MCF 10A (cell line): ENCODE data around the gene TTLL1. TPM values are rescaled to one million over a fixed set of nuclear protein-coding genes. Genes with fewer than 3 reads are reported as not detected.
A peak's percentile ranks its signal among the peaks of the same experiment; 100 is the strongest.
"Not testable (repeated sequence)": the region's sequence is repeated elsewhere in the genome, so short reads cannot be mapped to it uniquely, and the experiment has no call there.

Experiments used
- BruUV-seq: library from RNA; stranded (reverse); fragments of 400-500 nt; replicated peaks from 2 replicates; lab custom pipeline; 2021; lab: Mats Ljungman, UMichigan
- CTCF ChIA-PET: fragments of 300-600 bp; sonication (Branson Sonifier 250); formaldehyde crosslinking; extraction: SDS; loops from one replicate; lab custom pipeline; 2021; ENCODE audit warnings: antibody characterized with exemption, inconsistent platforms; lab: Yijun Ruan, JAX
- POLR2A ChIA-PET: fragments of 300-600, 350-650 bp; sonication (Branson Sonifier 250); formaldehyde crosslinking; extraction: SDS; loops from one replicate; lab custom pipeline; 2020; ENCODE audit warnings: antibody characterized with exemption, inconsistent platforms; lab: Yijun Ruan, JAX
- DNase-seq: peaks from one replicate; pipeline ENCODE4 v3.0.0-alpha.2; 2018; ENCODE audit not compliant: unreplicated experiment
- H3K27ac Mint-ChIP-seq: one replicate; pipeline ENCODE4 v1.8.0; 2022; ENCODE audit warnings: mild to moderate bottlenecking, low read depth, mixed read lengths; ENCODE audit not compliant: unreplicated experiment
- H3K27me3 Mint-ChIP-seq: one replicate; pipeline ENCODE4 v1.8.0; 2022; ENCODE audit warnings: mixed read lengths; ENCODE audit not compliant: insufficient read depth, unreplicated experiment
- H3K36me3 Mint-ChIP-seq: one replicate; pipeline ENCODE4 v1.8.0; 2022; ENCODE audit warnings: mild to moderate bottlenecking, moderate library complexity, mixed read lengths; ENCODE audit not compliant: insufficient read depth, unreplicated experiment
- H3K4me1 Mint-ChIP-seq: one replicate; pipeline ENCODE4 v1.8.0; 2022; ENCODE audit warnings: mixed read lengths; ENCODE audit not compliant: insufficient read depth, unreplicated experiment
- H3K4me3 Mint-ChIP-seq: one replicate; pipeline ENCODE4 v1.8.0; 2022; ENCODE audit warnings: mild to moderate bottlenecking, moderate library complexity, mixed read lengths; ENCODE audit not compliant: unreplicated experiment
- H3K9me3 Mint-ChIP-seq: one replicate; pipeline ENCODE4 v1.8.0; 2022; ENCODE audit warnings: mixed read lengths; ENCODE audit not compliant: unreplicated experiment
- intact Hi-C: fragments of 100-400 bp; cut with micrococcal nuclease; formaldehyde crosslinking; loops from 2 replicates; pipeline ENCODE4 v1.14.1; 2022
- total RNA-seq: library from RNA; stranded (reverse); gene quantifications from 2 replicates; pipeline ENCODE4 v1.2.3, GENCODE V29; 2022
- TF ChIP-seq, protein P1 (sequence below): fragments of 200-600 bp; IDR thresholded peaks from one replicate; pipeline ENCODE4 v1.8.0; 2022; ENCODE audit warnings: antibody characterized with exemption, mild to moderate bottlenecking; ENCODE audit not compliant: unreplicated experiment

The TTLL1 gene
- total RNA-seq, 1 experiment from 2014 or later, result 3.3 TPM

DNA sequence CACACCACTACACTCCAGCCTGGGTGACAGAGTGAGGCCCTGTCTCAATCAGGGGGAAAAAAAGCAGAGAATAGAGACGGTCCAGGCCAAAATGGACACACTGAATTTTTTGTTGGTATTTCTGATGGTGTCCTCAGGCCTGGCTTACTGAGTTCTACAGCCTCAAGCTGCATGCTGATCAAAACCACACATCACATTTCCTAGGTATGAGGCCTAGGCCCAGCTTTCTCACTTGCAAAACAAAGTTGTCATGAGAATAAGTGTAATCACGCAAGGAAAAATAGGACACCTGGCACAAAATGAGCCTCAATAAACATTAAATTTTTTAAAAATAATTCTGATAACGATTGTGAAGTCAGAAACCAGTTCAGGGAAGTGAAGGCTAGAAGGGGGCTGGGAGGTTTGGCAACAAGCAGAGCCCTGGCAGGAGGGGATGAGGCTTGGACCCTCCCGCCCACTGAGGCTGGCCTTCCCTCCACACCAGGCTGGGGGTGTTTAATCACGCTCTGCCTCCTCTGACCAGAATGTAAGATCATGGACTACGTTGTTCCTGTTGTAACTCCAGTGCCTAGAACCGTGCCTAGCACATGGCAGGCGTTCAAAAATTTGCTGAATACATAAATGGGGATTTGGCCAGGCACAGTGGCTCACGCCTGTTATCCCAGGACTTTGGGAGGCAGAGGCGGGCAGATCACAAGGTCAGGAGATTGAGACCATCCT, 92.4 kb downstream of the TTLL1 start:
- no peaks in the 10 kb centered on the region for H3K36me3 Mint-ChIP-seq
- no TSS peak for BruUV-seq
- TF ChIP-seq, protein P1, sequence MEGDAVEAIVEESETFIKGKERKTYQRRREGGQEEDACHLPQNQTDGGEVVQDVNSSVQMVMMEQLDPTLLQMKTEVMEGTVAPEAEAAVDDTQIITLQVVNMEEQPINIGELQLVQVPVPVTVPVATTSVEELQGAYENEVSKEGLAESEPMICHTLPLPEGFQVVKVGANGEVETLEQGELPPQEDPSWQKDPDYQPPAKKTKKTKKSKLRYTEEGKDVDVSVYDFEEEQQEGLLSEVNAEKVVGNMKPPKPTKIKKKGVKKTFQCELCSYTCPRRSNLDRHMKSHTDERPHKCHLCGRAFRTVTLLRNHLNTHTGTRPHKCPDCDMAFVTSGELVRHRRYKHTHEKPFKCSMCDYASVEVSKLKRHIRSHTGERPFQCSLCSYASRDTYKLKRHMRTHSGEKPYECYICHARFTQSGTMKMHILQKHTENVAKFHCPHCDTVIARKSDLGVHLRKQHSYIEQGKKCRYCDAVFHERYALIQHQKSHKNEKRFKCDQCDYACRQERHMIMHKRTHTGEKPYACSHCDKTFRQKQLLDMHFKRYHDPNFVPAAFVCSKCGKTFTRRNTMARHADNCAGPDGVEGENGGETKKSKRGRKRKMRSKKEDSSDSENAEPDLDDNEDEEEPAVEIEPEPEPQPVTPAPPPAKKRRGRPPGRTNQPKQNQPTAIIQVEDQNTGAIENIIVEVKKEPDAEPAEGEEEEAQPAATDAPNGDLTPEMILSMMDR, result no peak
- CTCF ChIA-PET, result no interaction called here
- no peaks in the 10 kb centered on the region for H3K27me3 Mint-ChIP-seq
- H3K4me1 Mint-ChIP-seq, result peaks cover 45% of the 10 kb centered on the region
- H3K27ac Mint-ChIP-seq, result peak overlapping the region; percentile 98
- no peaks in the 10 kb centered on the region for H3K9me3 Mint-ChIP-seq
- intact Hi-C loops, result no loop called here
- POLR2A ChIA-PET, result interaction anchor here (2.4 kb wide), 1 partner anchor 18 kb away, joined by 13 read pairs; the partner anchor contains the start of gene PACSIN2
- no peak overlapping the region for H3K4me3 Mint-ChIP-seq
- no peak for DNase-seq

DNA sequence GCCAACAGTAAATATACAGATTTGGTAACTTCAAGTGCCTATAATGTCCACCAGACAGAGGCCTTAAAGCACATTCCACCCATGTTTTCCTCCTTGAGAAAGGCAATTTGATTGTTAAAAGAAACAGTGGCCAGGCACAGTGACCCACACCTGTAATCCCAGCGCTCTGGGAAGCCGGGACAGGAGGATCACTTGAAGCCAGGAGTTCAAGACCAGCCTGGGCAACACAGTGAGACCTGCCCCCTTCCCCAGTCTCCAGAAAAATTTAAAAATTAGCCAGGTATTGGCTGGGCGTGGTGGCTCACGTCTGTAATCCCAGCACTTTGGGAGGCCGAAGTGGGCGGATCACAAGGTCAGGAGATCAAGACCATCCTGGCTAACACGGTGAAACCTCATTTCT, 93.5 kb downstream of the TTLL1 start:
- H3K4me1 Mint-ChIP-seq, result peaks cover 40% of the 10 kb centered on the region
- POLR2A ChIA-PET, result interaction anchor here (0.8 to 2.7 kb wide), 13 partner anchors 9 to 168 kb away, joined by 3 to 14 read pairs (median 5); partner anchors contain the start of gene PACSIN2
- not testable (repeated sequence) for BruUV-seq

DNA sequence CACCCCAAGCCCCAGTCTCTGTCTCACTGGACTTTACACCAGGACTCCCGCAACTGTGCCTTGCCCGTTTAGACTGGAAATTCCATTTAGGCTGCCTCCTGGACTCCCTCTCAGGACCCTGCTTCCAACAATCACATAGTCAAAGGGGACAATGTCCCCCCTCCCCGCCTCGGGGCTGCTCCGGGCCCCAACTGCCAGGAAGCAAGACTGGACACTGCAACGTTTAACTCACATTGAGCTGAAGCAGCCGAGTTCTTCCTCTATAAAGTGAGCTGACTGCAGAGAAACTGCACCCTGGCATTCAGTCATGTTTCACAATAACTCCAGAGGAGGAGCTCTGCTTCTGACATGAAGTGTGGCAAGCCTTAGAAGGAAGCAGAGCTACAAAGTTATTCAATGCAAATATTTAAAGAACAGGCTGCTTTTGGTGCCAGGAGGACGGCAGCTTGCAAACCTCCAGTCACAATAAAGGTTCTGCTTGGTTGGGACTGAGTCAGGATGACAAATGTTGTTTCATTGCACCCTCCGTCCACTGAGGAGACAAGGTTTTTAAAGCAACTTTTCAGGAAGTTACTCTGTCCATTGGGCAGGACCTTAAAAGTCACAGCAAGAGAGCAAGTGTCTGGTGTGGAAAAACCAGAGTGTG, 94.2 kb downstream of the TTLL1 start:
- BruUV-seq, result no TSS peak
- Mint-ChIP-seq H3K9me3 (no peaks in the 10 kb centered on the region), H3K27ac (peak overlapping the region; percentile 98), H3K27me3 (no peaks in the 10 kb centered on the region), H3K4me1 (peaks cover 41% of the 10 kb centered on the region), H3K36me3 (no peaks in the 10 kb centered on the region), H3K4me3 (peak overlapping the region; percentile 73)
- POLR2A ChIA-PET, result interaction anchor here (0.7 to 2.7 kb wide), 15 partner anchors 10 to 169 kb away, joined by 3 to 14 read pairs (median 3); partner anchors contain the start of gene PACSIN2
- TF ChIP-seq, protein P1, result no peak
- intact Hi-C loops, result loop anchor here (2.0 kb wide), 1 partner anchor 20 kb away; the partner anchor contains the start of gene PACSIN2
- CTCF ChIA-PET, result interaction anchor here (0.6 to 1.4 kb wide), 3 partner anchors 39 to 122 kb away, joined by 3 to 6 read pairs (median 5); no protein-coding TSS in a partner anchor
- DNase-seq, result peak; percentile 93

More for the DNA sequence above, 93.5 kb downstream of the TTLL1 start:
- H3K27me3 Mint-ChIP-seq, H3K9me3 Mint-ChIP-seq, DNase-seq, H3K36me3 Mint-ChIP-seq: not testable (repeated sequence)
- Mint-ChIP-seq H3K4me3 (peak overlapping the region; percentile 73), H3K27ac (peak overlapping the region; percentile 98)
- intact Hi-C loops, result loop anchor here (2.0 kb wide), 1 partner anchor 19 kb away; the partner anchor contains the start of gene PACSIN2
- CTCF ChIA-PET, result interaction anchor here (0.6 to 1.4 kb wide), 3 partner anchors 39 to 121 kb away, joined by 3 to 6 read pairs (median 5); no protein-coding TSS in a partner anchor

DNA sequence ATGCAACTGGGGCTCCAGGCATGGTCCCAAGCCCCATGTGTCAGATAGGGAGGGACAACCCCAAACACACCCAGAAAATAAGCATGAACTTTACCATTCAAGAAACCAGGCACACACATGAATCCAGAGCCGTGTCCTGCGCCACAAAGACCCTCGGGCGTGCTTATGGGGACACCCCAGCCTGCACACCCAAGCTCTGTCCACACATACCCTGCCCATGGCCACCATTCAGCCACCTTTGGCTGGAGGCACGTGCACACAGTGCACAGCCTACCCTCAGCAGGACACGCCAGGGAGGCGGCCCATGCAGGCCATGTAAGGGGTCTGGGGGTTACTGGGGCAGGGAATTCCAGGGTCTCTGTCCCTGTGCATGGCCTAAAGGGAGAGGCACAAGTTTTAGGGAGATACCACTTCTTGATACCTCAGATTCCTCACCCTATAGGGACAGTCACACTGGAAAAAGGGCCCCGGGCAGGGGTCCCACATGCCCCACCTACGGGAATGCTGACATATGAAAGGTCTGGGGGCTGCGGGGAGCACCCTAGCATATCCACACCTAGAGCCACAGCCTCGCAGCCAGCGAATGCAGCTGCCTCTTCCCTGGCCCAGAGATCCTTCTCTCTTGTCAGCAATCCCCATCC, 94.8 kb downstream of the TTLL1 start:
- H3K27ac Mint-ChIP-seq, result peak overlapping the region; percentile 98
- H3K4me3 Mint-ChIP-seq, result peak overlapping the region; percentile 73
- H3K4me1 Mint-ChIP-seq, result peaks cover 41% of the 10 kb centered on the region
- H3K9me3 Mint-ChIP-seq, result no peaks in the 10 kb centered on the region
- H3K36me3 Mint-ChIP-seq, result no peaks in the 10 kb centered on the region
- POLR2A ChIA-PET, result interaction anchor here (0.6 to 2.7 kb wide), 17 partner anchors 9 to 169 kb away, joined by 3 to 14 read pairs (median 3); partner anchors contain the start of gene PACSIN2
- no peak for DNase-seq
- no peaks in the 10 kb centered on the region for H3K27me3 Mint-ChIP-seq
- TF ChIP-seq, protein P1, result no peak
- intact Hi-C loops, result loop anchor here (2.0 kb wide), 1 partner anchor 20 kb away; the partner anchor contains the start of gene PACSIN2
- CTCF ChIA-PET, result interaction anchor here (1.1 to 1.4 kb wide), 4 partner anchors 40 to 126 kb away, joined by 3 to 6 read pairs (median 4); no protein-coding TSS in a partner anchor
- BruUV-seq, result no TSS peak
